Type B pancreatic cell (in vitro differentiated cells): ENCODE measurements around the gene ZDHHC14. TPM values are rescaled to one million over a fixed set of nuclear protein-coding genes. Genes with fewer than 3 reads are reported as not detected.

ENCODE experiments used
- DNase-seq: peaks from one replicate; pipeline ENCODE4 v3.0.0; 2021; ENCODE audit warnings: mixed read lengths; ENCODE audit not compliant: unreplicated experiment; ENCODE audit errors: extremely low spot score
- H3K27ac Mint-ChIP-seq: 2 replicates; pipeline ENCODE4 v1.8.0; 2021; ENCODE audit warnings: mild to moderate bottlenecking, mixed read lengths
- H3K27me3 Mint-ChIP-seq: 2 replicates; pipeline ENCODE4 v1.8.0; 2021; ENCODE audit warnings: mixed read lengths
- H3K36me3 Mint-ChIP-seq: 2 replicates; pipeline ENCODE4 v1.8.0; 2021; ENCODE audit warnings: mixed read lengths
- H3K4me1 Mint-ChIP-seq: one replicate; pipeline ENCODE4 v1.8.0; 2021; ENCODE audit warnings: mixed read lengths; ENCODE audit not compliant: unreplicated experiment
- H3K4me3 Mint-ChIP-seq: 2 replicates; pipeline ENCODE4 v1.8.0; 2021; ENCODE audit warnings: mild to moderate bottlenecking, mixed read lengths
- H3K9me3 Mint-ChIP-seq: 2 replicates; pipeline ENCODE4 v1.8.0; 2021; ENCODE audit warnings: mixed read lengths
- total RNA-seq: library from RNA; stranded (reverse); gene quantifications from 2 replicates; pipeline ENCODE4 v1.2.1, GENCODE V29; 2021; ENCODE audit warnings: low replicate concordance
- TF ChIP-seq, protein P1 (sequence below): fragments of 200-600 bp; sonication (generic); conservative IDR thresholded peaks from 2 replicates; pipeline ENCODE4 v1.5.0; 2021; ENCODE audit warnings: antibody characterized with exemption, mild to moderate bottlenecking

The ZDHHC14 gene
- total RNA-seq, 1 donor from 2014 or later = 11.1 TPM

DNA sequence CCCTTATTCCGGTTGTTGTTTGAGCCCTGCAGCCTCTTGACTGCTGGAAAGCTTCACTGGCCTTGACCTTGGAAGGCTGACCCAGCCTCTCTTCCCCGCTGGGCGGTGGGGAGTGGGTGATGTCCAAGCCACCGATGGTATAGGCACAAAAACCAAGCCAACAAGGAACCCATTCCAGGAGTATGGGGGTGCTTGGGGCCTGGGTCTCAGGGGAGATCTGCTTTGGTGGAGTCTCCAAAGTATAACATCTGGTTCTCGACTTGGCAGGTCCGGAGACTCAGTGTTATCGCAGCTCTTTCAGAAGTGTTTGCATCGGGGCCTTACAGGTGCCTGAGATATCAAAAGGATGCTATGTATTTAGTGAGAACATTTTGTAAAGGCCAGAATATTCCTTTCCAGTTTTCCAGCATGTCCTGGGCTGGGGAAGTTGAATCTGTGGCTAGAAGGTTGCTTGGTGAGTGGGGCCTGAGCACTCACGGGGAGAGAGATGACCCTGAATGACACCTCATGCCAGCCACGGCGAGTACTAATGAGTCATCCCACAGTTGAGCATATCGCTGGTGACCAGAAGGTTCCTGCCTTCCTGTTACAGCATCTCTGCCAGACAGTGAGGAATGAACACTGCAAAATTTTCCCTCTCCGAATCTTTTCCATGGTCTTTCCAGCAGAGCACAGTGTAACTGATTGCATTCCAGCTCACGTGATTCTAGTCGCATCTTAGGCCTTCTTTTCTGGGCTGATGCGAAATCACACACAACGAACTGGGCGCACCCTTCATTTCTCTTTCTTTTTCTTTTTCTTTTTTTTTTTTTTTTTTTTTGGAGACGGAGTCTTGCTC lies 133.9 kb downstream of the ZDHHC14 start:
- Mint-ChIP-seq H3K4me3 (no peak overlapping the region), H3K36me3 (no peaks in the 10 kb centered on the region), H3K27ac (no peak overlapping the region), H3K27me3 (no peaks in the 10 kb centered on the region), H3K4me1 (peaks cover 4% of the 10 kb centered on the region), H3K9me3 (no peaks in the 10 kb centered on the region)
- TF ChIP-seq, protein P1, sequence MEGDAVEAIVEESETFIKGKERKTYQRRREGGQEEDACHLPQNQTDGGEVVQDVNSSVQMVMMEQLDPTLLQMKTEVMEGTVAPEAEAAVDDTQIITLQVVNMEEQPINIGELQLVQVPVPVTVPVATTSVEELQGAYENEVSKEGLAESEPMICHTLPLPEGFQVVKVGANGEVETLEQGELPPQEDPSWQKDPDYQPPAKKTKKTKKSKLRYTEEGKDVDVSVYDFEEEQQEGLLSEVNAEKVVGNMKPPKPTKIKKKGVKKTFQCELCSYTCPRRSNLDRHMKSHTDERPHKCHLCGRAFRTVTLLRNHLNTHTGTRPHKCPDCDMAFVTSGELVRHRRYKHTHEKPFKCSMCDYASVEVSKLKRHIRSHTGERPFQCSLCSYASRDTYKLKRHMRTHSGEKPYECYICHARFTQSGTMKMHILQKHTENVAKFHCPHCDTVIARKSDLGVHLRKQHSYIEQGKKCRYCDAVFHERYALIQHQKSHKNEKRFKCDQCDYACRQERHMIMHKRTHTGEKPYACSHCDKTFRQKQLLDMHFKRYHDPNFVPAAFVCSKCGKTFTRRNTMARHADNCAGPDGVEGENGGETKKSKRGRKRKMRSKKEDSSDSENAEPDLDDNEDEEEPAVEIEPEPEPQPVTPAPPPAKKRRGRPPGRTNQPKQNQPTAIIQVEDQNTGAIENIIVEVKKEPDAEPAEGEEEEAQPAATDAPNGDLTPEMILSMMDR = no peak
- DNase-seq = no peak

DNA sequence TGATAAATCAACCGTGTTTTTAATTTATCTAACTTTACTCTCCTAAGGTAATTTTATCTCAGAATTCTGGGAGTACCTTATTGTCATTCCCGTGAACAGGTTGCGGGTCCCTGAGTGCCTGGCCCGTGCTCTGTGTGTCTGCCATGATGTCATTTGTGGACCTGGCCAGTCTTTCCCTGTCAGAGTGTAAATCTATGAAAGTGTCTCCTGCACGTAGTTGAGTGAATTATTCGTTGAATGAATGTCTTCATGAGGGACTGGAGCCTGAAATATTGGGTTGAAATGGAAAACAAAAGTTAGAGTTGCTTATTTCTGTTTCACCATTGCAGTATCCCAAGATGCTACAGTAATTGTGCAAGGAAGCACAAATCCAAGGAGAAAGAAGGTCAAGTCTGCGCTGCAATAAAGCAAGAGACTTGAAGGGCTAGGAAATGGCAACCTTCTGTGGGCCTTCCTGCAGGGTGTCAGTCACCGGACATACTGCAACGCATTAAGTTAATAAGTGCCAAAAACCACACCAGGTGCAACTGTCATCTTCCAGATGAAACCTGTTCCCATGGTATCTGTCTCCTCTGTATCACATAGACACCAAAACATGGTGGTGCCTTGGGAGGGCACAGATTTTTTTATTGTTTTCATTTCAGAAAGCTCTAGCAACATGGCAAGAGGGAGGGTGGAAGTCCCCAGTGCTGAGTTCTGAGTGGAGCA lies 135.5 kb downstream of the ZDHHC14 start:
- Mint-ChIP-seq H3K27ac (no peak overlapping the region), H3K4me1 (peaks cover 4% of the 10 kb centered on the region), H3K9me3 (no peaks in the 10 kb centered on the region), H3K4me3 (no peak overlapping the region), H3K36me3 (no peaks in the 10 kb centered on the region), H3K27me3 (no peaks in the 10 kb centered on the region)
- TF ChIP-seq, protein P1 = no peak
- DNase-seq = no peak

DNA sequence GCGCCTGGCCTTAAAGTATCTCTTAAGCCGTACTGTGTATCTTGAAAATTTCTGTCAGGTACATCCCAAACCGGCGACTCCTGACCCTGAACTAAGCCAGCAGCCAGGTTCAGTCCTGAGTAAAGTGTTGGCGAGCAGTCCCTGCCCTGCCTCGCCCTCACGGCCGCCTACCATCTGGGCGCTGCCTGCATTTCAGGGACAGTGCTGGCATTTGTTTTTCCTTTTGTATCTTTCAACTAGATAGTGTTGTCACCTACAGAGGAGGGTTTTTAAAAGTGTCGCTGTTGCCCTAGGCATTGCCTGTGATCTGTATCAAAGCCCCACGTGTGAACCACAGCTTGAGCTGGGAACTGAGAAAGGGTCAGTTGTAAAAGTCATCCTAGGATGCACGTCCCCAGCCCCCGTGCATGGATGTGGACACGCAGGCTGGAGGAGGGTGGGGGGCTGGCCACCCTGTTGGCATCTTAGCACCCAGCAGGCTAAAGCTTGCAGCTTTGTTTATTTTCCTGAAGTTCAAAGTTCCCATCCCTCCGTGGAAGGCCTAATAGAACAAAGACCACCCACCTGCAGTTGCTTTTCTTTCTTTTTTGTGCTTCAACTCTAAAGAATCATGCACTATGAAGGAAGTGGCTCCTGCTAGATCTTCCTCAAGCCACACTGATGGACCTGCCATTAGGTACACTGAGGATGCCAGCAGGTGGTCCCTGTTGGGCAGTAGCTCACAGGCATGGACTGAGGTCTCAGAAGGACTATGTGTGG lies 136.8 kb downstream of the ZDHHC14 start:
- H3K4me3 Mint-ChIP-seq = no peak overlapping the region

DNA sequence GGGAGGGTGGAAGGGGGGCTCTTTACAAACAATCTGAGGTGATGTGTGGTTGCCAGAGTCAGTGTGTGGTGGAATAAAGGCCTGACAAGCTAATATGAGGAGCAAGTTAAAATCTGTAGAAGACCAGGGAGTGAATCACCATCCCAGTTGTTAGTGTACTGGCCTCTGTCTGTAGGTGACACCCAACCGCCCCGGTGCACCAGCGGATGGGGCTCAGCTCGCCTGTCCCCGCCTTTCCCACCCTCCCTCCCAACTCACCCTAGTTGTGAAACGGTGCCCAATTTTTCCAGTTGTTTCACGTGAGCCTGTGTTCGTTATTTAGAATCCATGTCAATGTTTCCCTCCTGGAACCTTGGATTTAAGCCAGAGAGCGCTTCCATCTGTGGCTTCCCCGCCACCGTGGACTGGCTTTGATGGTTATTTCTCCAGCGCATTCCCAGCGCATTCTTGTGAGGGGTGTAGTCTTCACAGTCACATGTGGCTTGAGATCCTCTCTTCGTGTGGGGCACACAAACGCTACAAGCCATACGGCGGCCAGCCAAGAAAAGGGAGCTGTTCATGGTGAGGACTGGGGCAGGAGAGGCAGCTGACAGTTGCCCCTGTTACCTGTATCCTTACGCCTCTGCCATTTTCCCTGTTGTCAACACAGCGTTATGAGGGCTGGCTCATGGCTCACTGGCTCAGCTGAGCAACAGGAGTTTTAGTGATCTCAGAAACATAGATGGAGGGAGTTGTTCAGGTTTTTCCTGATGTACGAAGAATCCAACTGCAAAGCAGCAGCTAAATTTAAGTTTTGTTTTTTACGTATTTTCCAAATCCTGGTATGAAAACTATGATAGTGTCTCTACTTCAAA lies 137.6 kb downstream of the ZDHHC14 start:
- Mint-ChIP-seq H3K9me3 (no peaks in the 10 kb centered on the region), H3K27ac (no peak overlapping the region), H3K4me3 (no peak overlapping the region), H3K36me3 (no peaks in the 10 kb centered on the region), H3K4me1 (no peaks in the 10 kb centered on the region), H3K27me3 (no peaks in the 10 kb centered on the region)
- TF ChIP-seq, protein P1 = no peak
- DNase-seq = no peak

More for the DNA sequence above, 136.8 kb downstream of the ZDHHC14 start:
- Mint-ChIP-seq H3K4me1 (peaks cover 3% of the 10 kb centered on the region), H3K36me3 (no peaks in the 10 kb centered on the region), H3K27ac (no peak overlapping the region), H3K9me3 (no peaks in the 10 kb centered on the region), H3K27me3 (no peaks in the 10 kb centered on the region)
- TF ChIP-seq, protein P1 = no peak
- DNase-seq = no peak
